ENCODE data around the gene MAPK8IP2.

MAPK8IP2 gene

GRCh38 chr22:50600538-50600937 is at the start of gene MAPK8IP2:
Gene MAPK8IP2 (plus strand): TSS chr22:50600793. CDS start chr22:50600819, 26 bp downstream.
- DNase-seq (ENCODE audit: low read depth): no peak

GRCh38 chr22:50551160-50551752 is 49.3 kb upstream of the MAPK8IP2 start:
- no peak for DNase-seq (ENCODE audit: low read depth)

GRCh38 chr22:50553310-50553709 is 47.3 kb upstream of the MAPK8IP2 start:
- DNase-seq (ENCODE audit: low read depth): no peak

GRCh38 chr22:50556703-50557102 is 43.9 kb upstream of the MAPK8IP2 start:
- DNase-seq (ENCODE audit: low read depth): no peak

GRCh38 chr22:50560034-50560433 is 40.6 kb upstream of the MAPK8IP2 start:
- no peak for DNase-seq (ENCODE audit: low read depth)

GRCh38 chr22:50561401-50562358 is 38.9 kb upstream of the MAPK8IP2 start:
- DNase-seq (ENCODE audit: low read depth): no peak

GRCh38 chr22:50562523-50563412 is 37.8 kb upstream of the MAPK8IP2 start, which contains the start of gene SYCE3:
Gene SYCE3 (minus strand): TSS chr22:50562919. CDS start chr22:50556405, 6,514 bp downstream.
- peak; percentile 91 for DNase-seq (ENCODE audit: low read depth)

GRCh38 chr22:50563413-50564160 is 37.0 kb upstream of the MAPK8IP2 start:
- DNase-seq (ENCODE audit: low read depth): no peak

GRCh38 chr22:50564289-50564688 is 36.3 kb upstream of the MAPK8IP2 start:
- no peak for DNase-seq (ENCODE audit: low read depth)

GRCh38 chr22:50567721-50568252 is 32.8 kb upstream of the MAPK8IP2 start:
- DNase-seq (ENCODE audit: low read depth): no peak

- DNase-seq (ENCODE audit: low read depth): no peak
Measured at GRCh38 chr22:50568626-50569025, 32.0 kb upstream of the MAPK8IP2 start.

- DNase-seq (ENCODE audit: low read depth): no peak
Measured at GRCh38 chr22:50569041-50569459, 31.5 kb upstream of the MAPK8IP2 start.

GRCh38 chr22:50569896-50570535 is 30.6 kb upstream of the MAPK8IP2 start:
- no peak for DNase-seq (ENCODE audit: low read depth)

- DNase-seq (ENCODE audit: low read depth): no peak
Measured at GRCh38 chr22:50570861-50571260, 29.7 kb upstream of the MAPK8IP2 start.

GRCh38 chr22:50571264-50572175 is 29.1 kb upstream of the MAPK8IP2 start:
- DNase-seq (ENCODE audit: low read depth): no peak

- no peak for DNase-seq (ENCODE audit: low read depth)
Measured at GRCh38 chr22:50572965-50573364, 27.6 kb upstream of the MAPK8IP2 start.

- DNase-seq (ENCODE audit: low read depth): no peak
Measured at GRCh38 chr22:50573491-50574382, 26.9 kb upstream of the MAPK8IP2 start.

GRCh38 chr22:50574383-50574755 is 26.2 kb upstream of the MAPK8IP2 start:
- no peak for DNase-seq (ENCODE audit: low read depth)
